Measurements from ENCODE around the gene TNFSF8. TPM values are rescaled to one million over a fixed set of nuclear protein-coding genes. Genes with fewer than 3 reads are reported as not detected.

Gene TNFSF8
- total and polyA plus RNA-seq, 2 of the 8 experiments (the other 6 are each of a cell fraction or from before 2014, with no cell fraction given), result not detected

- no peak for TF ChIP-seq CHD7 (IDR thresholded peaks at IDR 0.05; ENCODE audit: insufficient replicate concordance, low read length)
- TF ChIP-seq POLR2AphosphoS5 (IDR thresholded peaks at IDR 0.05; ENCODE audit: low read depth, low read length), result no peak
- no peak for TF ChIP-seq FOSL1 (IDR thresholded peaks at IDR 0.05; ENCODE audit: insufficient read depth, low read depth, low read length)
- TF ChIP-seq TEAD4 (IDR thresholded peaks at IDR 0.05; ENCODE audit: low read depth, low read length), result 0 out of 2 replicates have a peak, but pooled peaks have one; percentile 38
- TF ChIP-seq TAF7 (optimal IDR thresholded peaks at IDR 0.05; ENCODE audit: borderline replicate concordance, low read depth, low read length), result no peak
- TF ChIP-seq RNF2 (IDR thresholded peaks at IDR 0.05; ENCODE audit: borderline replicate concordance, low read depth, low read length, missing control alignments, poor library complexity, severe bottlenecking), result no peak
- TF ChIP-seq ATF3 (IDR thresholded peaks at IDR 0.05; ENCODE audit: insufficient read depth, low read depth, low read length), result no peak
Observed at GRCh38 chr9:114894609-114895433, 35.6 kb downstream of the TNFSF8 start (continued).

Data from H1 (cell line).